RKO (cell line): ENCODE data around the gene RBM46.

Source experiments
- DNase-seq: peaks from one replicate; pipeline ENCODE4 v3.0.0-alpha.2; 2016; ENCODE audit warnings: low spot score

RBM46 gene, protein sequence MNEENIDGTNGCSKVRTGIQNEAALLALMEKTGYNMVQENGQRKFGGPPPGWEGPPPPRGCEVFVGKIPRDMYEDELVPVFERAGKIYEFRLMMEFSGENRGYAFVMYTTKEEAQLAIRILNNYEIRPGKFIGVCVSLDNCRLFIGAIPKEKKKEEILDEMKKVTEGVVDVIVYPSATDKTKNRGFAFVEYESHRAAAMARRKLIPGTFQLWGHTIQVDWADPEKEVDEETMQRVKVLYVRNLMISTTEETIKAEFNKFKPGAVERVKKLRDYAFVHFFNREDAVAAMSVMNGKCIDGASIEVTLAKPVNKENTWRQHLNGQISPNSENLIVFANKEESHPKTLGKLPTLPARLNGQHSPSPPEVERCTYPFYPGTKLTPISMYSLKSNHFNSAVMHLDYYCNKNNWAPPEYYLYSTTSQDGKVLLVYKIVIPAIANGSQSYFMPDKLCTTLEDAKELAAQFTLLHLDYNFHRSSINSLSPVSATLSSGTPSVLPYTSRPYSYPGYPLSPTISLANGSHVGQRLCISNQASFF

DNA sequence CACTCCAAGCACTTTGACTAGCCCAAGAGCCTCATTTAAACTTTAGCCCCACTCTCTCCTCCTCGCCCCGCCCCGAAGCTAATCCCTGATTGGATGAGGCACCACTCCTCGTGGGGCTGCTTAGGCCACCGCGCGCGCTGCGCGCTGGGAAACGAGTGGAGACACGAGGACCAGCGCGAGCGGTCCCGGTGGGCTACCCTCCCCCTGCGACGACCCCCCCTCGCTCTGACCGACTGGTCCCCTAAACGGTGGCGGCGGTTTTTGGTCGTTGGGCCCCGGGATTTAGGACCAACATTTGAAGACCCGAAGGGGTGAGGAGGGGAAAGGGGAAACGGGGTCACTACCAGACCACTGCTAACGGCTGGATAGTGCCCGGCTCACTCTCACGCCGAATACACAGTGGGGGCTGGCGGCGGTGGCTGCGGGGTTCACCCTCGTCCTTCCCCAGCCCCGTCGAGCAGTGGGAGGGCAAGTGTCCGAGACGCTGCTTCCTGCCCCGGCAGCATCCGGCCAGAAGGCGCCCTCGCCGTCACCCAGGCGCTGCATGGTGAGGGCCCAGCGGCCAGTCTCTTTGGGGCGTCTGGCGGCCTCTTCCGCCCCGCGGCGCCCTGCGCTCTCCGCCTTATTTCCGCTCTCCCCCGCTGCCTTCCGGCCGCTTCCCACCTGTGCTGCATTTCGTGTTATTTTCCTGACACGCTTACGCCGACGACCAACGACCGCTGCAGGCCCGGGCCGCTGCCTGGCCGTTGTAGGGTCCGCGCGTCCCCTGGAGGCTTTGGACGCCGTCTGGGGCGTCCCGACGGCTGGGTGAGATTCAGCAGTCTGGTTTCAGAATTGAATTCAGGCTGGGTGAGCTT is at the start of gene RBM46:
Gene RBM46, plus strand, starts transcription at position 147 of the 857 bp plus-strand sequence. CDS start 15,481 bp downstream, outside the sequence.
- DNase-seq: no peak

DNA sequence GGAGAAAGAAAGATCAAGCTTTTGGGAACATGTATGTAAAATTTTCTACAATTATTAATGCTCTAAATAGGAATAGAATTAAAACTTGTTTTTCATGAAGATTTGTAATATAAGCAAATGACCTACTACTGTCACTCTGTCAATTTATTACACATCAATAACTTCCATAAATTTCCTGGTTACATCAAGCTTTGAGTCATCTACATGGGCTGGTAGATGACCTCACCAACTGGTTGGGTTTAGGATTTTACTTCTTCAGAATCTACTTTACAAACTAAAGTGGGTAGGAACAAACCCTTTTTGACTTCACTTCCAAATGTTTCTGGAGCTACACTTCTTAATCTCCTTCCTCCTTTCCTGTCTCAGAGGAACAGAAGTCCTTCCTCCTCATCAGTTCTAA is 49.3 kb upstream of the RBM46 start:
- DNase-seq: peak; percentile 15

DNA sequence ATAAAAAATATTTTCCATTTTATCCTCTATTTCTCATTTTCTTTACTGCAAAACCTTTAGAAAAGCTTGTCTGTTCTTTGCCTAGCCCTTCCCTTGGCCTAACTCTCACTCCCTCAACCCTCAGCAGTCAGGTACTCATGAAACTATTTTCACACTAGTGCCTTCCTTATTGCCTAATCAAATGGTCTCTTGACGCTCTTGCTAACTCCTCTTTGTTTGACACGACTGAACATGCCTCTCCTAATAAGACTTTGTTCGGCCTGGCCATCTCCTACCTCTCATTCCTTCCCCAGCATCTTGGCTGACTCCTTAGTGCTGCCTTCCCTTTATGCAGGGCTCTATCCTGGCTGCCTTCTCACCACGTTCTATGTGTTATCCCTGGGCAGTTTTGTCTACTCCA is 48.4 kb upstream of the RBM46 start:
- no peak for DNase-seq

DNA sequence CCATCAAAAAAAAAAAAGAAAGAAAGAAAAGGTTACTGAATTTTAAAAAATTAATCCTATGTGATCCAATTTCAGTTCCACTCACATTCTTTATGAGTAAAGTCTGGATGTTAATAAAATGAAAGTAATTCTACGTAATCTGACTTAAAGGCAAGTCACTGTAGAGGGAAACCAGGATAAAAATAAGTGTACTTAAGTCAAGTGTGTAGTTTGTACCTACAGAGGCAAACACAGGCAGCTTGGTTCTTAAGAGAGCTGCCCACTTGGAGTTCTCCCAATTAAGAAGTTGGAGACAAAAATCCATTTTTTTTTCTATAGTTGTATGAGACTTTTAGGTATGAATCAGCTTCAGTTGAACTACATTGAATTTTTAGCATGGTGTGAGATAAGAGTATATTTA is 44.3 kb upstream of the RBM46 start:
- no peak for DNase-seq

DNA sequence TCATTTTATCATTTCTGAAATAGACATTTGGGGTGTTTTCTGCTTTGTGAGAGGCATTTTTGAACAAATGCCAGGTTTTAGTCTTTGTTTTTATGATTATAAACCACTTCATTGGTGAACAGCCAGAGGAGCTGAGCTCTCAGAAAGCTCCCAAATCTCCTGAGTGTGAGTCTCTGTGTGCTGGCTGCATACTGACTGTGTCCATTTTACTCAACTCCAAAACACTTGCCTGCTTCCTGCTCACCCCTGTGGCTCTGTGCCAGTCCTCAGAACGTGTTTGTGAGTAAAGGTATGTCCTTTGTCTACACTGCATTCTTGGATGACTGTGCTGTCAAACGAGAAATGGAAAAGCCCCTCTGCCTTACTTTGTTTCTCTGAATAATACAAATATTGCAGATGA is 42.6 kb upstream of the RBM46 start:
- peak; percentile 17 for DNase-seq

DNA sequence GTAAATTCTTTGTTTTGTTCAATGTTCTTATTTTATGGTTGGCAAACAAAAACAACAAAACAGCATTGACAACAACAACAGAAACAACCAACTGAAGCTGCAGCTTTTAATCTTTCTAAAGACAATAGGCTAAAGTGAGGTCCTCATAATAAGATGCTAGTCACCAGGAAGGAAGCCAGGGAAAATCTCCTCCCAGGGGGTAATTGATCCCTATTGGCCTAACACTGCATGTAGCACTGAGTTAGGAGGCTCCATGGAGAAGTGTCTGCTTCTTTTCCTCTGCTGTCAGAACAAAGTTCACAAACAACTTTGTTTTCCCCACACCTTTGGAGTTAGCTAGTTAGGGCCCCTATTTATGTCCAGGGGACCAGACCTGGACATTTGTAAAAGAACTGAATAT is 42.0 kb upstream of the RBM46 start:
- no peak for DNase-seq

DNA sequence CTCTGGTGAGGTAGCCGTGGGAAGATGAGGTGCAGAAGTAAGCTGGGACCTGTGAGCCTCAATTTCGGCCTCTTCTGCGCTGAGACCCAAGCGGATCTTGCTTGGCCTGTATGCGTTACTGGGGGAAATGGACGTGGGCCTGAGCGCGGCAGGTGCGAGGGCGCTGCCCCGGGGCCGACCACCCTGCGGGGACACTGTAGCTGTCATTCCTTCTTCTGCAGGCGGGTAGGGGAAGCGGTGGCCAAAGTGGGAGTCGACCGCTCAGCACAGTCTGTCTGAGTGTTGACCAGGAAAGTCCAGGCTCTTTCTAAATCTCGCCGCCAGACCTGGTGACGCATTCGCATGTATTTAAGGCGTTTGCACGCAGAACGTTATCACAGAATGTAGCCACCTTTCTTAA is 40.6 kb upstream of the RBM46 start:
- no peak for DNase-seq

DNA sequence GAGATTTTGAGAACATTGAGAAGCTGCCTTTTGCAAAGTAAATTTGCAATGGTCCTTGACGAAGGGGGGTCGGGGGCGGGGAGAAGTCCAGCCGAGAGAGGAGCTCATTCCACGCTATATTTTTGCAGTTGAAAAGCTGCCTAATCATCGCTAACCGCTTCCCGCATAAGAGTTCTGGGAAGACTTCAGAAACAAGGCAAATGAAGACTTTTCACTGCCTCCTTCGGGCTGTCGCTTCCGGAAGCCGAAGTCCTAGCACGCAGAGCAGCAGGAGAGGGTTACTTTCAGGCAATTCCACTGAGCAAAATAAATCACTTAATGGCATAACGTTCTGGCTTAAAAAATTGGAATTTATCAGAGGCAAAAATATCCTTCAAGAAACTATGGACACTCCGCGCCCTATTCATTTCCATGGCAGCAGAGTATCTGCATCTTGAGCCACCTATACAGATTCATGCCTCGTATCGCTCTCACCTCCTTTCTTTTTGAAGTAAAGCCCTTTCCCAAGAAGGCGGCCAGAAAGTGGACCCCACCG is 39.9 kb upstream of the RBM46 start:
- no peak for DNase-seq

DNA sequence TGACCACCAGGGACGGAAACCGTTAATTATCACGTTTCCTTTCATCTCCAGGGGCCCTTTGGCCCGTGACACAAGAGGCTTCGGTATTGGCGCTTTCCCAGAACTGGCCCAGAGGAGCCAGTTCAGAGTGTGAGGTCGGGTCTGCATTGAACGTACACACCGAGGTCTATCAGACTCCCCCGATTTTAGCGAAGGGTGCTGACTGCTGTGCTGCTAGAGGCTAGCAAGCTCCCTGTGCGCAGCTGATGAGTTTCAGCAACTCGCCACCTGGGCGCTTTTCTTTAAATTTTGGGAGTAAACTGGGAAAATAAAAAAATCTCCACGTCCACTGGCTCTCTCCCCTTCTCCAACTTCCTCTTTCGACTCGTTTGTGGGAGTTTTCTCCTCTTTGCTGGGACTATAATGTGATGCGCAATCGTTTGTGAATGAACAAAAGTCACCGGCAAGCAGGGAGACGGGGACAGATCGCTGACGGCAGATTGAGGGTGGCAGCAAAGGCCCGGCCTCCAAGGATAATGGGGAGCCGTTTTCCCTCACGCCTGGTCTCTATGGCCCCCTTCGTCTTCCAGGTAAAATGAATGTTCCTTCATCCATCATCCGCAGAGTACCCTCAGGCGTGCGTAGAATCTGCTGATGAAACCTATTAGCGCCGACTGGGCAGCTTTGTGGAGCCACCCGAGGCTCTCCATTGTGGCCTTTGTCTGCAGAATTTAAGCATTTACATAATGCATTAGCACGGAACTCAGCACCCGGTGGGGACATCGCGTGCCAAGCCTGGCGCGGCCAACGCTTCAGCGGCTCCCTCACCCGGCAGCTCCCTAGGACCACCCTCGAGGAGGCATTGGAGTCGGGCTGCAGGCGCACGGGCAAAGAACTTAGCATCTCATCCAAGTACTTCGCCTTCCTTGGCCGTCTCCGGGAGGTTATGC is 38.9 kb upstream of the RBM46 start:
- no peak for DNase-seq

DNA sequence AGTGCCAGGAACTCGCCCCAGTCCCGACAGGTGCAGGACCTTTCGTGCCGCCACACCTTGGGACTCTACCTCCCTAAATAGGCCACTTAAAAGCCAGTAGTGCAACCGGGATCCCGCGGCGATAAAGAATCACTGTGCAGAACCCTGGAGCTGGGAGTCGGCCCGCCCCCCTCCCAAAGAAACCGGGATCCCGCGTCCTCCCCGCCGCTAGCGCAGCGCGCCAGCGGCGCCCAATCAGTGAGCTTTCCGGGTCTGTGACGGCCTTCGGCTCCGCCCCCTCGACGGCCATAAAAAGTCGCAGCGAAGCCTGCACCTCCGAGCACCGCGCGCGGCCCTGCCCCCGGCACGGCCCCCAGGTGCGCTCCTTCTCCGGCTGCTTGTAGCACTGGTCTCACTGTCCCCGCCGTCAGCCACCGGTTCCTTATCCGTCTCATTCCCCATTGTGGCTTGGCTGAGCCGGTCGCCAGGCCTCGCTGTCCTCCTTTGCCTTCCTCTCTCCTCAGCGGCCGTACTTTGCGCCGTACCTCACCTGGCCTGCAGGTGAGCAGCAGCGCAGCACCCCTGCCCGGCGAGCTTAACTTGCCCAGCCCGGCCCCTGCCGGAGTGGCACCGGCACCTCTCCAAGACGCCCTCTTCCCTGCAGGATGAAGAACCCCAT is 37.3 kb upstream of the RBM46 start, which contains the start of gene LRAT:
Gene LRAT, plus strand, starts transcription at position 318 of the 658 bp plus-strand sequence. Its CDS starts 327 bp downstream, at position 645.
- DNase-seq: no peak

DNA sequence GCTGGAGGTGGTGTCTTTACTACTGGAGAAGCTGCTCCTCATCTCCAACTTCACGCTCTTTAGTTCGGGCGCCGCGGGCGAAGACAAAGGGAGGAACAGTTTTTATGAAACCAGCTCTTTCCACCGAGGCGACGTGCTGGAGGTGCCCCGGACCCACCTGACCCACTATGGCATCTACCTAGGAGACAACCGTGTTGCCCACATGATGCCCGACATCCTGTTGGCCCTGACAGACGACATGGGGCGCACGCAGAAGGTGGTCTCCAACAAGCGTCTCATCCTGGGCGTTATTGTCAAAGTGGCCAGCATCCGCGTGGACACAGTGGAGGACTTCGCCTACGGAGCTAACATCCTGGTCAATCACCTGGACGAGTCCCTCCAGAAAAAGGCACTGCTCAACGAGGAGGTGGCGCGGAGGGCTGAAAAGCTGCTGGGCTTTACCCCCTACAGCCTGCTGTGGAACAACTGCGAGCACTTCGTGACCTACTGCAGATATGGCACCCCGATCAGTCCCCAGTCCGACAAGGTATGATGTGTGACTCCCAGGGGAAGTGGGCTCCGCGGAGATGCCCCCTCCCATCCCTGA is 36.6 kb upstream of the RBM46 start:
- DNase-seq: no peak

DNA sequence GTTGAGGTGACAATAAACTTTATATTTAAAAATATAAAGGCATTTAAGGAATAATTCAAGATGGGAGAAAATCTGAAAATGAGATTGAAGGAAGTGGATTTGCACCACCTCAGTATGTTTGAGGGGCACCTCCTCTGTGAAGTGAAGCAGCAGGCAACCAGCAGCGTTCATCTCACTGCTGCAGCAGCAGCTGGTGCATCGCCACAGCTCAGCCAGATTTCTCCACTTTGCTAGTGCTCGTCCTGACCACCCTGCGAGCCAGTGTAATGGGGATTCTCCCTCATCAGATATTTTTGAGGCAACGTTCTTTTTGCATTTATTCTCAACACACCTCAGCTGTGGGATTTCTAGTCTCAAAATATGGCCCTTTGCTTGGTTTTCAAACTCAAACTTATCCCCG is 23.4 kb upstream of the RBM46 start:
- DNase-seq: no peak

DNA sequence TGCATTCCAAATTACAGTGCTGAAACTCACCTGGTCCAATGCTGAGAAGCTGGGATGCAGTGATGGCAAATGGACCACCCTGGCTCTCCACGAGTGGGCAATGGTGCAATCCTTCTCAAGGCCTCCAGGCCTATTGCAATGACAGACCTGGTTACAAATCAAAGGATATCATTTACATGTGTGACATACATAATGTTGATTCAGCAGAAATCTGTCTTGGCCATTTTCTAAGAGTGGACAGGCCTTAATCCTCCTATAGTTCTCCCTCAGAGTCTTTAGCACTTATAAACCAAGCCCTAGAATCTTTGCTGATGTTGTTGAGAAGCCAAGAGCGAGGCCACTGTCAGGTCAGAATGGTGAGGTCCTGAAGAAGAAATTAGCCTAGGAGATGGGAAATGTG is 20.2 kb upstream of the RBM46 start:
- DNase-seq: no peak

DNA sequence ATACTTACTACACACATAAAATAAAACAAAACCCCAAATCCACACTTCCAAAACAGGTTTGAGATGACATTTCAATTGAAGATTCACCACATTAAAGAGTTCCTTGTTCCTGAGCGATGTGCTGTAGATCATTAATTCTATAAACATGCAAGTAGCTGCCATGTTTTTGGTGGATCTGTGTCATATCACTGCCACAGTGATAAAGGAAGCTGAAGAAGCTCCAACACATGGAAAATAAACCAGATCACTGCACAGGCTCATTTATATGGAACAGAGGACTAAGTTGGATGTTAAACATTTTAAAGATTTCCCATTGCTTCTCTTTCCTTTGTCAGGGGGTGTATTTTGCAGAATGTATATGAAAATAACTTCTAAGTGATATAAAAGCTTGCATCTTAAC is 2.8 kb upstream of the RBM46 start:
- no peak for DNase-seq

DNA sequence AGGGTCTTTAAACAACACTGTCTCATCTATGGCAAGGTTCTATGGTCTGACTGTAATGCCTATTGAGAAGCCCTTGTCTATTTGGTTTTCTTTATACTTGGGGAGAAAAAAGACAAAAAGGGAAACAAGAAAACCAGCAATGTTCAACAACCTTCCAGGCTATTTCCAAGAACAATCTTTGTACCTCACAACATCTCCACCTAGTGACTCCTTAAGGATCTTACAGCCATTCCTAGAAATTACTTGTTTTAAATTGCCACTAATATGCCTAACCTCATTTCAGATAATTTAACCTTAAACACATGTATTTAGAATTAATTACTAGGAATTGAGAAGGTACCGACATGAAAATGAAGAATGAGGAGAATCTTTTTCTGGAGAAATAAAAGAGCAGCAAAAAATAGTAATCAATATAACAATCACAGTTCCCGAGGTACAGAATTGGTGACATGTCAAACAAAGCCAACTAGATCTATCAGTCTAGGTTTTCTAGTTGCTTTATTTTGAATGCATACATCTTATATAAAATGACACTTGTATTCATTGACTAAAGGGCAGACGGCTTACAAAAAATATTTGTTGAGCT is 1.6 kb upstream of the RBM46 start:
- peak; percentile 58 for DNase-seq

DNA sequence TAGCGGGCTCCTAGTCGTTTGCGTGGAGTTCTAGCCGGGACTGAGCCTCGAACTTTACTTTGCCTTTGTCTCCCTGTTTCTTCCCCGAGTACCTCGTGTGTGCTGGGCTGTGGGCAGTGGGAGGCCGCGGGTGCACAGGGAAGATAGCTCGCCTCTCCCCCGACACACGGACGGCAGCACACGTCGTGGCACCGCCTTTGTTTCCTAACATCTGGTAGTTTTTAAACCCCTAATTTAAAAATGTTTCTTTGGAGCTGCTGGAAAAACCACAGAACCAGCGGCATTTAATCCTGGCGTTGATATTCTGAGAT is 866 bp downstream of the RBM46 start:
- no peak for DNase-seq

DNA sequence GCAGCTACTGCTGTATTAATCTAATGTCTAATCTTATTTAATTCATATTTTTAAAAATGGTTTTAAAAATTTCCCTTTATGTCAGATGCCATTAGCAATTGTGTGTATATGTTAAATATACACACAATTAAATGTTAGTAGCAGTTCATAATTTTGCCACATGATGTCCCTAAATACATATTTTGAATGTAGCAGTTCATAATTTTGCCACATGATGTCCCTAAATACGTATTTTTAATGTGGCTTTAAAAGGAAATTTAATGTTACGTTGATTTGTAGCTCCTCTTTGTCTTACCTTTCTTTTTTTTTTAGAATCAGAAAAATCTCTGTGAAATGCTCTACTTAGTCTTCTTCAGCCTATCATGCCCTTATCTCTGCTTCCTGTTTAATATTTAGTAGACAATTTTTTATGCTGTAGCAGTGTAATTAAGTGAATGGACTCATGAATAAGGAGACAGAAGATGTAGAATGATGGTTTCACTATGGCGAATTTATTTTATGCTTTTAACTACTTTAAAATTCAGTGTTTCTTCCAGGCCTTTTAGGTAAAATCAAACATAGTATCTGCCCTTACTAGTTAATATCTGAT is 26.1 kb downstream of the RBM46 start:
- DNase-seq: peak; percentile 74

DNA sequence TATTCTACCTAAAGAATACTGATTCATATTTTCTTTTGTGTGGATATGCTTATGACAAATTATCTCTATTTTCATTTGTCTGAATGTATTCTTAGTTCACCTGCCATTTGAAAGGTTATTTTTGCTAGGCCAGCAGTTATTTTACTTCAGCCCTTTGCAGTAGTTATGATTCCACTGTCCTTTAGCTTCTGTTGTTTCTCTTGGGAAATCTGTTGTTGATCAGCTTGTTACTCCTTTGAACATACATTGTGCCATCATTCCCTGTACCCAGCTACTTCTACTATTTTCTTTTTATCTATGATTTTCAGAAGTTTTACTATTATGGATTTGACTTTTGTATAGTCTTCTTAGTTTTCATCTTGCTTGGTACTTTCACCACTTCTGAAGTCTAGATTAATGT is 37.2 kb downstream of the RBM46 start:
- DNase-seq: no peak

DNA sequence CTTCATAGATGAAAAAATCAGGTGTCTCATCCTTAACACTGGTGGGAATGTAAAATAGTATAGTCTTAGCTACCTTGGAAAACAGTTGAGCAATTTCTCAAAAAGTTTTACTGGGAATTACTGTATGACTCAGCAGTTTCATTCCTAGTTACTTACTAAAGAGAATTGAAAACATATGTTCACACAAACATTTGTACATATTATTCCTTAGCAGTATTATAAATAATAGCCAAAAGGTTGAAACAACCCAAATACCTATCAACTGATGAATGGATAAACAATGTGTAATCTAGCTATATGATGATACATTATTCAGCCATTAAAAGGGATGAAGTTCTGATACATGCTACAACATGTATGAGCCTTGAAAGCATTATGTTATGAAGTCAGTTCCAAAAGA is 41.7 kb downstream of the RBM46 start:
- DNase-seq: no peak

DNA sequence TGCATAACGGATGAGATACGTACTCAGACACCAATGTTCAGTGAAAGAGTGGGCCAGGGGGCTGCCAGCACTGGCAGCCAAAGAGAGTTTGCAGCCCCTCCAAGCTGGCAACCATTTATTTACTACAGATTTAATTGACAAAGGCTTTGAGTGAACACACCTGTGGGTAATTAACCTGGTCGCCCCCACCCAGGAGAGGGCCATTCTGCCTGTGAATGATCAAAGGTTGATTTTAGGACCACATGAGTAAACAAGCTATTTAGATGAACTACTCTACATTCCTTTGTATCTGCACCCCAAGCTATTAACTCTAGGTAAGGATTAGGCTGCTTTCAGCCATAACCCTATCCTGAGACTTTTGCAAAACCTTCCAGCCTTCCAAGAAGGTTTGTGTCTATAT is 55.0 kb downstream of the RBM46 start:
- no peak for DNase-seq
